ENCODE measurements around the gene AQP7. TPM values are rescaled to one million over a fixed set of nuclear protein-coding genes. Genes with fewer than 3 reads are reported as not detected.
"Not testable (repeated sequence)": the region's sequence is repeated elsewhere in the genome, so short reads cannot be mapped to it uniquely, and the experiment has no call there.

AQP7 gene
- total RNA-seq, 1 donor from 2014 or later = 3.7 TPM

GRCh38 chr9:33414268-33414667, 11.9 kb upstream of the AQP7 start:
- TF ChIP-seq CTCF (IDR thresholded peaks at IDR 0.05) = no peak
- Histone ChIP-seq H3K4me1 (peaks cover 35% of the 10 kb centered on the region), H3K27ac (peak overlapping the region; percentile 80), H3K36me3 (no peaks in the 10 kb centered on the region), H3K4me3 (no peak overlapping the region), H3K9me3 (no peaks in the 10 kb centered on the region), H3K27me3 (ENCODE audit: low read depth) (no peaks in the 10 kb centered on the region)
- ATAC-seq (peak; percentile 46 to 51), DNase-seq (peak; percentile 57)
- intact Hi-C loops (cut with DNase I) = no loop called here

GRCh38 chr9:33408087-33408486, 5.7 kb upstream of the AQP7 start:
- intact Hi-C loops (cut with DNase I) = no loop called here
- H3K4me3 ChIP-seq = no peak overlapping the region
- H3K36me3 ChIP-seq = no peaks in the 10 kb centered on the region
- no peak overlapping the region for H3K27ac ChIP-seq
- H3K4me1 ChIP-seq = peaks cover 6% of the 10 kb centered on the region
- no peak for TF ChIP-seq CTCF (IDR thresholded peaks at IDR 0.05)
- DNase-seq (no peak), ATAC-seq (peak in 1 of 2 donors; percentile 33)
- no peaks in the 10 kb centered on the region for H3K27me3 ChIP-seq (ENCODE audit: low read depth)
- H3K9me3 ChIP-seq = no peaks in the 10 kb centered on the region

- Histone ChIP-seq H3K27ac (no peak overlapping the region), H3K36me3 (no peaks in the 10 kb centered on the region), H3K4me3 (no peak overlapping the region), H3K4me1 (peaks cover 6% of the 10 kb centered on the region), H3K27me3 (ENCODE audit: low read depth) (no peaks in the 10 kb centered on the region), H3K9me3 (no peaks in the 10 kb centered on the region)
- ATAC-seq (no peak), DNase-seq (no peak)
- TF ChIP-seq CTCF (IDR thresholded peaks at IDR 0.05) = no peak
- intact Hi-C loops (cut with DNase I) = no loop called here
Measured at GRCh38 chr9:33407061-33407460, 4.7 kb upstream of the AQP7 start.

GRCh38 chr9:33404788-33405362, 2.5 kb upstream of the AQP7 start:
- H3K4me1 ChIP-seq = peaks cover 6% of the 10 kb centered on the region
- no peaks in the 10 kb centered on the region for H3K36me3 ChIP-seq
- ATAC-seq = peak; percentile 37 to 44
- no peak overlapping the region for H3K4me3 ChIP-seq
- intact Hi-C loops (cut with DNase I) = no loop called here
- H3K9me3 ChIP-seq = no peaks in the 10 kb centered on the region
- no peak for TF ChIP-seq CTCF (IDR thresholded peaks at IDR 0.05)
- H3K27ac ChIP-seq = no peak overlapping the region
- DNase-seq = no peak
- H3K27me3 ChIP-seq (ENCODE audit: low read depth) = no peaks in the 10 kb centered on the region

GRCh38 chr9:33403941-33404787, 1.8 kb upstream of the AQP7 start:
- intact Hi-C loops (cut with DNase I) = no loop called here
- ATAC-seq (peak; percentile 25 to 34), DNase-seq (no peak)
- Histone ChIP-seq H3K9me3 (no peaks in the 10 kb centered on the region), H3K36me3 (no peaks in the 10 kb centered on the region), H3K27ac (no peak overlapping the region), H3K27me3 (ENCODE audit: low read depth) (no peaks in the 10 kb centered on the region), H3K4me1 (peaks cover 6% of the 10 kb centered on the region), H3K4me3 (no peak overlapping the region)
- TF ChIP-seq CTCF (IDR thresholded peaks at IDR 0.05) = no peak

GRCh38 chr9:33401809-33402208, 559 bp downstream of the AQP7 start:
- H3K27ac ChIP-seq; DNase-seq; H3K4me1 ChIP-seq; ATAC-seq; H3K36me3 ChIP-seq; intact Hi-C loops (cut with DNase I); H3K27me3 ChIP-seq (ENCODE audit: low read depth); H3K4me3 ChIP-seq; H3K9me3 ChIP-seq: not testable (repeated sequence)

GRCh38 chr9:33399047-33399446, 3.3 kb downstream of the AQP7 start:
- H3K4me1 ChIP-seq; H3K27ac ChIP-seq; H3K36me3 ChIP-seq; intact Hi-C loops (cut with DNase I); H3K4me3 ChIP-seq; H3K27me3 ChIP-seq (ENCODE audit: low read depth); ATAC-seq; DNase-seq; H3K9me3 ChIP-seq: not testable (repeated sequence)

- H3K27ac ChIP-seq; intact Hi-C loops (cut with DNase I); ATAC-seq; H3K36me3 ChIP-seq; H3K9me3 ChIP-seq; H3K27me3 ChIP-seq (ENCODE audit: low read depth); H3K4me3 ChIP-seq; DNase-seq; H3K4me1 ChIP-seq: not testable (repeated sequence)
Measured at GRCh38 chr9:33397801-33398200, 4.6 kb downstream of the AQP7 start.
